Fibroblast of lung (primary cell): Measurements from ENCODE around the gene DNAJC28.

ENCODE experiments used
- EZH2 ChIP-seq: IDR thresholded peaks from 2 replicates; pipeline ENCODE4 v1.5.1; 2012; ENCODE audit warnings: low read length, control low read depth, mild to moderate bottlenecking; ENCODE audit errors: missing control alignments
- TF ChIP-seq, protein P1 (sequence below), 2 donors: IDR thresholded peaks in 1 of 2; conservative IDR thresholded peaks in 1 of 2; 1 replicate in 1 of 2; 2 replicates in 1 of 2; pipeline ENCODE4 v1.5.1; 2011 to 2012; ENCODE audit warnings: low read length in 2 of 2, control low read depth in 1 of 2, inconsistent platforms in 1 of 2, low read depth in 1 of 2, mild to moderate bottlenecking in 1 of 2

DNA sequence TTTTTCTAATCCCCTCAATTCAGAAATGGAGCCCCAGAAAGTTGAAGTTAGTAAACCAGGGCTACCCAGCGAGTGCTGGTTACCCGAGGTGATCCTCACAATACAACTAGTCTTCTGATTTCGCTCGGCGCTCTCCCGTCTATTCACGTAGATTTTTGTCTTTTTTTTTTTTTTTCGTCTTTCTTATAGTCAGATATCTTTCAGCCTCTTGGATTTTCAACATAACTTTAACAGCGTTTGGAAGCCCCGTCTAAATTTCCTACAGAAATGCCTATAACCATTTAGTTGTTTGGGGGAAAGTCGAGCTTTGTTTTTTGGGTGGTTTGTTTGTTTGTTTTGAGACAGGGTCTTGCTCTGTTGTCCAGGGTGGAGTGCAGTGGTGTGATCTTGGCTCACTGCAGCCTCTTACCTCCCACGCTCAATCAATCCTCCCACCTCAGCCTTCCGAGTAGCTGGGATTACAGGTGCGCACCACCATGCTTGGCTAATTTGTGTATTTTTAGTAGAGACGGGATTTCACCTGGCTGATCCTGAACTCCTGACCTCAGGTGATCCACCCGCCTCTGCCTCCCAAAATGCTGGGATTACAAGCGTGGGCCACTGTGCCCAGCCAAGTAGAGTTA is 10.9 kb downstream of the DNAJC28 start:
- TF ChIP-seq, protein P1, sequence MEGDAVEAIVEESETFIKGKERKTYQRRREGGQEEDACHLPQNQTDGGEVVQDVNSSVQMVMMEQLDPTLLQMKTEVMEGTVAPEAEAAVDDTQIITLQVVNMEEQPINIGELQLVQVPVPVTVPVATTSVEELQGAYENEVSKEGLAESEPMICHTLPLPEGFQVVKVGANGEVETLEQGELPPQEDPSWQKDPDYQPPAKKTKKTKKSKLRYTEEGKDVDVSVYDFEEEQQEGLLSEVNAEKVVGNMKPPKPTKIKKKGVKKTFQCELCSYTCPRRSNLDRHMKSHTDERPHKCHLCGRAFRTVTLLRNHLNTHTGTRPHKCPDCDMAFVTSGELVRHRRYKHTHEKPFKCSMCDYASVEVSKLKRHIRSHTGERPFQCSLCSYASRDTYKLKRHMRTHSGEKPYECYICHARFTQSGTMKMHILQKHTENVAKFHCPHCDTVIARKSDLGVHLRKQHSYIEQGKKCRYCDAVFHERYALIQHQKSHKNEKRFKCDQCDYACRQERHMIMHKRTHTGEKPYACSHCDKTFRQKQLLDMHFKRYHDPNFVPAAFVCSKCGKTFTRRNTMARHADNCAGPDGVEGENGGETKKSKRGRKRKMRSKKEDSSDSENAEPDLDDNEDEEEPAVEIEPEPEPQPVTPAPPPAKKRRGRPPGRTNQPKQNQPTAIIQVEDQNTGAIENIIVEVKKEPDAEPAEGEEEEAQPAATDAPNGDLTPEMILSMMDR (conservative IDR thresholded peaks at IDR 0.05 in 1 of 2, IDR thresholded peaks at IDR 0.05 in 1 of 2; ENCODE audit: low read depth in 1 of 2, low read length in 2 of 2), result no peak
- no peak for TF ChIP-seq EZH2
